NCI-H187 treated with DMSO at 0.1 percent for 48 hours (cell line): ENCODE data around the gene ZNF518B.
A peak's percentile ranks its signal among the peaks of the same experiment; 100 is the strongest.
"Not testable (repeated sequence)": the region's sequence is repeated elsewhere in the genome, so short reads cannot be mapped to it uniquely, and the experiment has no call there.

Experiments
- DNase-seq: peaks from one replicate; lab custom pipeline; 2025; lab: John Stamatoyannopoulos, UW

The ZNF518B gene

DNA sequence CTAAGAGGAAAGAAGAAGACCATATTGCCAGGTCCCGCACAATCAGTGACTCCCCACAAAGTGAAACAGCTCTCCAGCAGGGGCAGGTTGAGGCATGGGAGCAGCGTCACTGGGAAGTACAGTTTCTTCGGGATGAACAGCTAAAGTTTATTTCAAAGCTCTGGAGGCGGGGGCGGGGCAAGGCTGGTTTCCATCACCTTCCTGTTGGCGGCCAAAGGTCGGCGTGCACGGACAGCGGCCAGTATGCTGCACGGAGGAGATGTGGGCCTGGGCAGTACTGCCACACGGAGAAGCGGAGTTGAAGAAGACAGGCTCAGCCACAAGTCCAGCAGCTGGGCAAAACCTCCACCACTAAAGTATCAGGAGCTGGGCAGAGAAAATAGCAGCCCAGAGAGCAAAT lies 951 bp upstream of the ZNF518B start:
- DNase-seq: no peak

DNA sequence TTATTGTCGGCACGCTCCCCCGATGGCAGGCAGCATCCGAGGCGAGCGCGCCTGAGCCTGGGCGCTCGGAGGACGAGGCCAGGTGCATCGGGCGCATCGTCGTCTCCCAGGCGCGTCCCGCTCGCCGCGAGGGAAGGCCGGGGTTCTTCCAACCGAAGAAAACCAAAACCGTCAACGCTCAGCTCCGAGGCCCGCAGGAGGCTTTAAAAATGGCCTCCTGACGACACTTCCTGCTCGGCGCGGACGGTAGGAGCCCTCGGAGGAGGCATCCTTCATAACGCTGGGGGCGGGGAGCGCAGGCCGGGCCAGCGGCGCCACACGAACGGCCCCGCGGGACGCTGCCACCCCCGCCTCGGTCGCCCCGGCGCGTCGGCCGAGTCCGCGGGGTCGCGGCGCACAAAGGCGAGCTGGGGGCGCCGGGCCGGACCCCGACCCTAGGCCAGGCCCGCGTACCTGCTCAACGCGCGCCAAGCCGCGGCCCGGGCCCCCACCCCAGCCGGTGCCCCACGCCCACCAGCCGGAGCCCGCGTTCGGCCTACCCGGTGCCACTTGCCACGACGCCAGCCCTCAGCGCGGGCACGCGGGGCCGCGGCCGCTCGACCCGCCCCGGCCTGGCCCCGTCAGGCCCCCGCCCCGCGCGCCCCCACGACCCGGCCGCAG lies 501 bp downstream of the ZNF518B start:
- DNase-seq: no peak

DNA sequence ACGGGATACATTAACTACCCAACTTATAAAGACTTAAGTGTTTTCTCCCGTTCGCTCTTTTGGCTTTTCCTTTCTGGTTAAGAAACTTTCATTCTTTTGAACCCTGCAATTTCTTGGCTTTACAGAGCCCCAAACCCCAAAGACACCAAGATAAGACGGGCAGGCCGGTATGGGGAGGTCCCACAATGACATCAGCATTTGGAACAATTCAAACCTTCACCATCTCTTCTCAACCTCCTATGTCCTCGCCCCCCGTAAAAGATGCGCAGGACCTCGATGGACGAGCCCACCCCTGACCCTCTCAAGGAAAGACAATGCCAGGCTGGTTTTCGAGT lies 999 bp downstream of the ZNF518B start:
- no peak for DNase-seq

DNA sequence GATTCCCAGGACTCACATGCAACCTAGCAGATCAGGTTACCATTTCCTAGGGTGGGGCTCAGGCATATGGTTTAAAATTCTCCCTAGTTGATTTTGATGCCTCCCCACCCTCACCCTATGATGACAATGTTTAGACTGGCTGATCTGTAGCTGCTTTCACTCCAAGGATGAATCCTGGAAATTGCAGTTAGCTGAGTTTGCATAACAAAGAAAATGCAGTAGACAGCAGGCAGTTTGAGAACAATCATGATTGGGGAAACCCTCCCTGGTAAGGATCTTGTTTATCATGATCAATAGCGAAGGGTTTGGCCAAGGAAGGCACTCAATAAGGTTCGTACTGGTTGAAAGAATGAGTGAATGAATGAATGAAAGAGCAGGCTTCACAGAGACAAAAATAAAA lies 2.1 kb downstream of the ZNF518B start:
- no peak for DNase-seq

DNA sequence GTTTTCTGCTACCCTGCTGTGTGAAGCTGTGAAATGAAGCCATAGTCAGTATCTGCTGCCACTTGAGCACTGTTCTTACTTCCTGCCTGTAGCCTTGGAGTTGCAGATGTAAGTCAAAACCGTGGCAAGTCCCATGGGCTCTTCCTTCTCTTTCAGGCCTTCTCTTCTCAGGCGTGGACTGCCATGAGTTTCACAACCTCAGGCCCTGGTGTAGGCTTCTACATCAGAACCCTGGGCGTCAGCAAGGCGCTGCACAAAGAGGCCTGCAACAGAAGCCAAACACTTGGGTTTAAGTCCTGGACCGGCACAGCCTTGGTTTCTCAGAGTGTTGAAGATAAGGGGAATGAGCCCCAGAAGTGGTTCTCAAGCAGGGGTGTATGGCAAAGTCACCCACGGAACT lies 2.5 kb downstream of the ZNF518B start:
- no peak for DNase-seq

DNA sequence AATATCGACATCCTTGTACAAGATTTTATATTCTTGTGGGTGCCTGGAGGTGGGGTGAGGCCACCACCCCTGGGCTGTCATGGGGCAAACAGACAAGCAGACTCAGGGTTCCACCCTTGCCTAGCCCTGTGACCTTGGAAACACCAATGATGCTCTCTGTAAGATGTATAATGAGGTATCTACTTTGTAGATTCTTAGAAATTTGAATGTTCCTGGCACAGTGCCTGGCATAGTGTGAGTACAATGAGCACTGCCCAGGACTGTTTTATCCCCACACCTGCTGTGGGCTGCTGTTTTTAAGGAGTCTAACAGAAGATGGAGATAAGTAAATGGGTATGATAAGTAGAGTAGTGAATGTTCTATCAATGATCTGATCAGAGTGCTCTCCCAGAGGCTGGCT lies 3.1 kb downstream of the ZNF518B start:
- no peak for DNase-seq

DNA sequence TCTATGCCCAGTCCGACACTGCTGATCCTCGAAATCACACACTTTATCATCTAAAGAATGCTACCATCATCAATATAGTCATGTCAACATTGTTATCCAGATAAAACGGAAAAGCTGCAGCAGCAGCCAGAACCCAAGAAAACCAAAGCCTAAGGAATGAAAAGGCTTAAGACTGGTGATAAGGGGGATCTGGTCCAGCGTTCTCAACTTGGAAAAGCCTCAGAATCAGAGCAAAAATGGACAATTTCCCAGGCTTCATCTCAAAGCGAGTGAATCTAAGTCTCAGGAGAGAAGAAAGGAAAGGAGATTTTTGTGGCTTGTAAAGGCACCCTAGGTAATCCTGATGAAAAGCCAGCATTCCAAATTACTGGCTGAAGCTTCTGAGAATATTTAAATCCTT lies 8.2 kb downstream of the ZNF518B start:
- no peak for DNase-seq

DNA sequence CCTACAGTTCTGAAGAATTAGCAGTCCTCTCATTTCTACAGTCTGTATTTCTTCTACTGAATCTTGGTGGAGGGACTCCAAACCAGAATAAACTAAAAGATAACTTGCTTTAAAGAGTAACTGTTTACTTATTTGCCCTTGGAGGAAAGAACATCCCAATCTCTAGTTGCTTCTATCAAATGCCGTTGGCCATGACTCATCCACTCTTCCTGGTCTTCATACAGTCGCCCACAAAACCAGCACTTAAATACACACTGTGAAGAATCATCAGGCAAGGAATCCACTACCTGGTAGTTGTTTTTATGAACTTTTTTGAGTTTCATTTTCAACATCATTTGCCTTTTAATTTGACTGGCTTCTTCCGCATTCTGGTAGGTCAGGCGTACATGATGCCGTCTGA lies 14.2 kb downstream of the ZNF518B start:
- DNase-seq: no peak

DNA sequence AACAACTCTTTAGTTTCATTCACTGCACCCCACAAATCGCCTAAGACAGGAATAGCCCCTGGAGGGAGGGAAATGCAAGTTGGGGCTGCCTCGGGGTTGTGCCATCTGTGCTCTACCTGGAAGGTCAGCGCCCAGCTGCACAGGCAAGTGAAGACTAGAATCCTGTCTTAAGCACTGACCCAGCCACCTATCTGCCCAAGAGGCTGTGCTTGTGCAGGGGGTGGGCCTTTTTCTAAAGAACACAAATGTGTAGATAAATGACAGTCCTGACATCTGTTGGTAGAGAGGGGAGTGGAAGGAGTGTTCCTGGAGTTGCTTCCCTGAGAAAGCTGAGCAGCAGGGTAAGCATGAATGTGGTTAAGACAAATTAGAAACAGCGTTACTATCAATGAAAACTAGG lies 15.7 kb downstream of the ZNF518B start:
- no peak for DNase-seq

DNA sequence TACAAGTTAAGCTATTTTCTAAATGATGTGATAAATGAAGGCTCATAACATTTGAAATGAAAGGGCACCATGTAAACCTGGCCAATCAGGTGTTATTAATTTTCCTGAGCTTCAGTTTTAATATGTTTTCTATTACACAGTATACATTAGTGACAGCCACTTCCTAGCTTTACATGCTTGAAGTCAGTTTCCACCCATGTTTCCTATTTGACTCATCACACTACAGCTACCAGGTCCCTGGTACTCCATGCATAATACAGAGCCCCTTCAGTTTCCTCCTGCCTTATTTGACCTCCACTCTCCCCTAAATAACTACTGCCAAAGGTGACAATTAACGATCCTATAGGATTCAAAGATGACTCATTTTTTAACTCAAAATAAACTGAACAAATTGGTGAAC lies 18.3 kb downstream of the ZNF518B start:
- DNase-seq: no peak

DNA sequence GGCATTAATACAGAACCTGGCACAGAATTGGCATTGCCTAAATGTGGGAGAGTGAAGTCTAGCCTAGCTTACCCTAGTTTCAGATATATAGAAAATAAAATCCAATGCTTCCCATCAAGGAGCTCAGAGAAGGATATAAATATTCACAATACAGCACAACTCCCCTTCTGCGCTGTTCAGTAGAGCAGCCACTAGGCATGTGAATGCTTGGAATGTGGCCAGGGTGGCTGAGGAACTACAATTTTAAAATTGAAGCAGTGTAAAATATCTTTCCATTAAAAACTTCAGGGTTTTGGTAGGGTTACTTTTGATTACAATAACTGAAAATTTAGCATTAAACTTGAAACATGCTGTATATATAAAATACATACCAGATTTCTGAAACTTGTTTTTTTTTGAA lies 19.5 kb downstream of the ZNF518B start:
- DNase-seq: no peak

DNA sequence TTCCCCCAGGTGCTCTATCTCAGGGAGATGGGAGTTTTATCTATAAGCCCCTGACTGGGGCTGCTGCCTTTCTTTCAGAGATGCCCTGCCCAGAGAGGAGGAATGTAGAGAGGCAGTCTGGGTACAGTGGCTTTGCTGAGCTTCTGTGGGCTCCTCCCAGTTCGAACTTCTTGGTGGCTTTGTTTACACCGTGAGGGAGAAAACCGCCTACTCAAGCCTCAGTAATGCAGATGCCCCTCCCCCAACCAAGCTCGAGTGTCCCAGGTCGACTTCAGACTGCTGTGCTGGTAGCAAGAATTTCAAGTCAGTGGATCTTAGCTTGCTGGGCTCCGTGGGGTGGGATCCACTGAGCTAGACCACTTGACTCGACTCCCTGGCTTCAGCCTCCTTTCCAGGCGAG lies 29.5 kb downstream of the ZNF518B start:
- DNase-seq: not testable (repeated sequence)

DNA sequence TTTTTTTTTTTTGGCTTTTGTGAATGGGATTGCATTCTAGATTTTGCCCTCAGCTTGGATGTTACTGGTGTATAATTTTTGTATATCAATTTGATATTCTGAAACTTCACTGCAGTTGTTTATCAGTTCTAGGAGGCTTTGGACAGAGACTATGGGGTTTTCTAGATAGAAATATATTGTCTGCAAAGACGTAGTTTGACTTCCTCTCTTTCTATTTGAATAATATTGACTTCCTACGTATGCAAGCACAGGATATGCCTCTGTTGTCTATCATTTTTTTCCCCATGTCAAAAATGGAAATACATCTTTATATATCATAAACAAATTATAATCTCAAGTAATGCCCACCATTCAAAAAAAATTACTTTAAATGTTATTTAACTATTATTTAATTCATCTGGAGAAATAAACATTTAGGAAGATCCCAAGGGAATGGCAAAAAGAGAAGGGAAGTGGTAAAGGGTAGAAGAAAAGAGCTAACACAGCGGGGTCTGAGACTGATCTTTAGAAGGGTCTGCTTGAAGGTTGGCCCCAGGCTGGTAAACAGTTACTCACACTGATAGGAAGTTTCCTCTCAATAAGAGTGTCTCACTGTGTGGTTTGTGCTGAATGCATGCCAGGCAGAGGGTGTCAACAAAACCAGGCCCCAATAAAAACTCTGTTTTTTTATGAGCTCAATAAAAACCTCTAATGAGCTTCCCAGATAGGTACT lies 35.7 kb downstream of the ZNF518B start:
- no peak for DNase-seq

DNA sequence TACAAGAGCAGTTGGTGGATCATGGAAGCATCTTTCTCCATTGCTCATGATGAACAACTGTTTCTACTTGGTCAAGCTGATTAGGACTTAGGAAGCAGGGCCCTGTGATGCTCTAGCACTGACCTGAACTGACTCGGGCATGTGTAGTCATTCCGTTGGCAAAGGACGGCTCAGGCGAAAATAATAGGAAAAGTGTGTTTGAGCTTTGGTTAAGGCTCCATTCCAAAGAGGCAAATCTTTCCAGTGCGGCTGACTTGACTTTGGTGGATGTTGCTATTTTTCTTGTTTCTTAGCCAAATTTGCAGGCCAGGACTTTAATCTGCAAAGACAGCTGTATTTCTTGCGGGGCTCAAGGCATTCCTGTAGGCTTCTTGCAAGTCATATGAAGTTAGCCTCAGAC lies 39.5 kb downstream of the ZNF518B start:
- DNase-seq: no peak

DNA sequence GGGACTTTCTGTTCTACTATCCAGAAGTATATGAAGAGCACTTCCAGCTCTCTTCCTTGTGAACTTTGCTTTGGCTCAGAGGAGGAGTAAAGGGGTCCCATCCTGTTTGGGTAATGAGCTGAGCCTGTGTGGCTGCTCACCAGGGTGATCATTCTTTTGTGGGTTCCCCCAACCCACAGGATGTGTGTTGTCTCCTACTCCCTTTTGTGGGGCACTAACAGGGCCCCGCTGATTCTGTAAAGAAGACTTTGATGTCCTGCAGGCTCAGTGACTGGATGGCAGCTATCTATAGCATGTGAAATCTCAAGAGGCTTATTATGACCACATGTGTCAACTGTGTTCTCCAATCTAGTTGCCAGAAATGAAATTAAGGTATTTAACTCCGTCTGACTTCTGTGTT lies 40.8 kb downstream of the ZNF518B start:
- no peak for DNase-seq

DNA sequence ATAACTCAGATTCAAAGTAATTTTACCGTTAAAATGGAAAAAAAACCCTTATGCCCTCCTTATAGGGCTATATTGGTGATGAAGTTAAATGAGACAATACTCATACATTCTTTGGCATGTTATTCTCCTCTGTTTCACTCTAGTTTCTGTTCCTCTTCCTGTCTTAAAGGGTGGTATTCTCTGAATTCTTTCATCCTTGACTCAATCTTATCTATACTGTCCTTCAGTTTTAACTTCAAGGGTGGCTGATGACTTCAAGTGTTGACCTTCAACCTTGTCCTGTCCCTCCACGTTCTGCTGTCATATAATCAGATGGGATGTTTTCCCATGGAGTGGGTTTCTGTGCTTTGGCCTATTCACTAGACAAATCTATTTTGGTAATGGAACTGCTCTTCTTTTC lies 44.0 kb downstream of the ZNF518B start:
- no peak for DNase-seq

DNA sequence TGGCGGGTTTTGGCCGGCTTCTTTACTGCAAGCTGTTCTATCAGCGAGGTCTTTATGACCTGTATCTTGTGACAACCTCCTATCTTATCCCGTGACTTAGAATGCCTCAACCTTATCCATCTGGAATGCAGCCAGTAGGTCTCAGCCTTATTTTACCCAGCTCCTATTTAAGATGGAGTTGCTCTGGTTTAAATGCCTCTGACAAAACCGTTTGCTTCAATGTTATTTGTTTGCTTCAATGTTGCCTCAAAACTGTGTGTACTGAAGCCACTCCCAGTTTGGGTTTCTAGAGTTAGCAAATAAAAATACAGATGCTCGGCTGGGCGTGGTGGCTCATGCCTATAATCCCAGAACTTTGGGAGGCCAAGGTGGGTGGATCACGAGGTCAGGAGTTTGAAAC lies 51.6 kb downstream of the ZNF518B start:
- no peak for DNase-seq

DNA sequence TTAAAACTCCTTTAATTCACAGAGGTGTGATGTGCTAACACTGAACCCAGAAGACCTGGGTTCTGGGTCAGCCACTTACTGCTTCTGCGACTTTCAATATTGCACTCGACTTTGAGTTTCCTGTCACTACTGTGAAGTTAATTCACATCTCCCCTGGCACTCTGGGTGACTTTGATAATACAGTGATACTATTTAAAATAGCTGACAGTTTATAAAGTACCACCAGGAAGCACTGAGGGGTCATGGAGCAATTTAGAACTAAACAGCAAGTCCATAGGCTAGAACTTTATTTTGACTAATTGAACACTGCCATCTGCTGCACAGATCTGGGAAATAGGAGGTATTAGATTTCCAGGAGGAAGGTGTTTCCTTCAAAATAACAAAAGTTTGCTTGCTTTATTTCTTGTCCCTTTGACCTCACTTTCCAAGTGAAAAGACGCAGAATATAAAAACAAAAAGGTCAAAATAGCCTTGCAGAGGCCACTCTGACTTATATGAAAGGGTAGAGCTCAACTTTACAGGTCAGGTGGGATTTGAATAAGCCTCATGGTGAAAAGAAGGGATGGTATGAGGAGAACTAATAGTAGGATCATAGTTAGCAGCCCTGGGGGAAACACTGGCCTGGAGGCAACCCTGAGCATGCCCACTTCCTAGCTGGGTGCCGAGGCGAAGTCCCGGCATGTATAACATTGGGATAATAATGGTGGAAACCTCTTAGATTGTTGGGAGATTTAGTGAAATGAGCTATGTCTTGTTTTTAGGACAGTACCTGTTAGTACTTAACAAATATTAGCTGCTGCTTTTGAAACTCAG lies 53.4 kb downstream of the ZNF518B start:
- peak; percentile 5 for DNase-seq

DNA sequence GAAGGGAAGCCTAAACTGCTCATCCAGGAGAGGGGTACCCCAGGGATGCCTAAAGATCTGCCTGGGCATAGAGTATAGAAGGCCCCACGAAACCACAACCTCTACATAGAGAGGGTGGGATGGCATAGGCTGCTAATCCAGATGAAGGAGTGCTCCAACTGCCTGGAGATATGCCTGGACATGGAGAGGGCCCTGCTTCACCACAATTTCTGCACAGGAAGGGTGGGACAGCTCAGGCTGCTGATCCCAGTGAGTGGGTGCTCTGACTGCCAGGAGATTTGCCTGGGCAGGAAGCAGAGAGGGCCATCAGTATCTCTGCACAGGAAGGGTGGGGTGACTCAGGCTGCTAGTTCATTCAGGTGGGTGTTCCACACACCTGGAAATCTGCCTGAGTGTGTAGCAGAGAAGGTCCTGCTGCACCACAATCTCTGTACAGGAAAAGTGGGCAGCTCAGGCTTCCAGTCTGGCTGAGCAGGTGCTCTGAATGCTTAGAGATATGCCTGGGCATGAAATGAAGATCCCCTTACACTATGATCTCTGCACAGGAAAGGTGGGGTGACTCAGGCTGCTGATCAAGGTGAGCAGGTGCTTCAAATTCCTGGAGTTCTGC lies 61.1 kb downstream of the ZNF518B start:
- DNase-seq: no peak
